Dedifferentiated amniotic fluid mesenchymal stem cell (primary cell): ENCODE measurements around the gene EPC2.
A peak's percentile ranks its signal among the peaks of the same experiment; 100 is the strongest.
"Not testable (repeated sequence)": the region's sequence is repeated elsewhere in the genome, so short reads cannot be mapped to it uniquely, and the experiment has no call there.

Experiments
- DNase-seq: peaks from one replicate; pipeline ENCODE4 v3.0.0-alpha.2; 2016; ENCODE audit errors: extremely low spot score

Gene EPC2

GRCh38 chr2:148721991-148722777 lies 77.6 kb downstream of the EPC2 start:
- peak; percentile 17 for DNase-seq

- no peak for DNase-seq
These were observed 81.0 kb downstream of the EPC2 start for GRCh38 chr2:148725564-148725963.

- no peak for DNase-seq
These were observed 81.7 kb downstream of the EPC2 start for GRCh38 chr2:148726228-148726627.

- DNase-seq, result no peak
These were observed 85.5 kb downstream of the EPC2 start for GRCh38 chr2:148730085-148730484.

DNA sequence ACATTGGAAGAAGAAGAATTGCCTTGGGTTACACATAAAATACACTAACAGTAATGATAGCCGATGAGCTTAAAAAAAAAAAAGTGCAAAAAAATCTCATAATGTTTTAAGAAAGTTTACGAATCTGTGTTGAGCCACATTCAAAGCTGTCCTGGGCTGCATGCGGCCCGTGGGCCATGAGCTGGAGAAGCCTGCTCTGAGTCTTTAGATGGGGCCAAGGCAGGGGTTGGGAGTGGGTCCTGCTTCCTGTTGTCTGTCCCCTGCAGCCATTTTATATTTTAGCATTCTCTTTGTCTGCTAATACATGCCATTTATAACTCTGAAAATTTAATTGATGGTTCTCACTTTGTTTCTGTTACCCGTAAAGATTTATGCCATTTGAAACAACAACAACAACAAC lies 93.2 kb downstream of the EPC2 start:
- DNase-seq, result no peak

GRCh38 chr2:148739454-148740105 lies 95.0 kb downstream of the EPC2 start:
- DNase-seq, result no peak

DNA sequence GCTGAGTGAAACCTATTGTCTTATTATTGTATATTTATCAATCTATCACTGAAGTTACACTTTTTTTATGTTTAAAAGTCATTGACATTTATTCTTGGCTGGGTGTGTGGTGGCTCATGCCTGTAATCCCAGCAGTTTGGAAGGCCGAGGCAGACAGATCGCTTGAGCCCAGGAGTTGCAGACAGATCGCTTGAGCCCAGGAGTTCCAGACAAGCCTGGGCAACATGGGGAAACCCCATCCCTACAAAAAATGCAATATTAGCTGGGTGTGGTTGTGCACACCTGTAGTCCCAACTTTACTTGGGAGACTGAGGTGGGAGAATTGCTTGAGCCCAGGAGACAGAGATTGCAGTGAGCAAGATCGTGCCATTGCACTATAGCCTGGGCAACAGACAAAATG lies 97.8 kb downstream of the EPC2 start:
- no peak for DNase-seq

DNA sequence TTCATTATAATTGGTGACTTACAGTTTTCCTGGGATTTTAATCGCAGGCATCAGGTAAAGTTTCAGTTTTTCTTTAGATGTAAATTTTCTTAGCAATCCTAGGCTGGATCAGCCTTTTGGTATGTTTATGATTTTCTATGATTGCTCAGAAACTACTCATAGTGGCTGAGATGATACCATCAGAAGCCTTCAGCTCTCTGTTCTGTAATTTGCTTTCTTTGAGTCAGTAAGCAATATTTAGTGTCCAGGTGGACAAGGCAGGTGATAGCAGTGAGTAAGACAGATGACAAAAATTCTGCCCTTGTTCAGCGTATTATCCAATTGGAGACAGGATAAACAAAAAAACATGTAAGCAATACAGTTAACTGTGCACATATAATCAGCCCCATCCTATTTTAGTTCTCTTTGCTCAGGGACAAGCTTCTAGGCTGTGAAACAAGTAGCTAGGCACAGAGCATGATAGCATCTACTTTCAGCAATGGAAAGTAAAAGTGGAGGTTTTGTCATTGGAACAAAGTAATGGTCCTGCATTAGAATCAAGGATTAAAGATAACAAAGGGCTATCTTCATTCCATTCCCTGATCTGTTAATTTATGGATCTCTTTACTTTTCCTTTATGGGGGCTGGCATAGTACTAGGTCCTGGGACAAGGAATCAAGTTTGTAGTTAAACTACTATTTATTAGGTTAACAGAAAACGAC lies 100.8 kb downstream of the EPC2 start:
- no peak for DNase-seq

DNA sequence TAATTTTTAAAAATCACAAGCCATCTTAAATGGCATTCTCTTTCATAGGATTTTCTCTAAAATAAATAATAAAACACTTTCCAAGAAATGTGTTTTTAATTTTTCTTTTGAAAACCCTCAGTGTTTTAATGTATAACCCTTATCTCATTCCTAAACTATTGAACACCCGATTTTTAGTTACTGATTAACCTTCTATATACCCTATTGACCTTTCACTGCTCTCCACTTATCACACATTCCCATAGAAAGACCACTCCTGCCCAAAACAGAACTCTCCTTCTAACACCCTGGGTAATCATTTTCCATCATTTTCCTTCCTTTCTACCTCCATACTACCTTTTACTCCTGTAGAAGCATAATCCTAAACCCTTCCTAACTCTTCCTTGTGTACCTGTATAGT lies 102.4 kb downstream of the EPC2 start:
- DNase-seq, result no peak

- no peak for DNase-seq
These were observed 107.4 kb downstream of the EPC2 start for GRCh38 chr2:148751907-148752306.

- DNase-seq, result no peak
These were observed 108.4 kb downstream of the EPC2 start for GRCh38 chr2:148752977-148753376.

GRCh38 chr2:148754864-148755263 lies 110.3 kb downstream of the EPC2 start:
- DNase-seq, result no peak

- no peak for DNase-seq
These were observed 111.9 kb downstream of the EPC2 start for GRCh38 chr2:148756292-148756975.

DNA sequence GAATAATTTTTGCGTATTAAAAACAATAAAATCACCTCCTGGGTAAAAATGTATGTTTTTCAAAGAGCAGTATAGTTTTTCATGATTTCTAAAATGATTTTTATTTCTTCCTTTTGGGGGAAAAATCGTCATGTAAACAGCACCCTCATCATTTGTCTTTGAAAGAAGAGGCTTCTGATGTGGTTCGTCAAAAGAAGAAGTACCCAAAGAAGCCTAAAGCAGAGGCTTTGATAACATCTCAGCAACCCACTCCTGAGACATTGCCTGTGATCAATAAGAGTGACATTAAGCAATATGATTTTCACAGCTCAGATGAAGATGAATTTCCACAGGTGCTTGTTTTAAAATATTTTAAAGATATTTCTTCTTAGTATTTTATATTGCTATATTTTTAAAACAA lies 120.3 kb downstream of the EPC2 start:
- no peak for DNase-seq

DNA sequence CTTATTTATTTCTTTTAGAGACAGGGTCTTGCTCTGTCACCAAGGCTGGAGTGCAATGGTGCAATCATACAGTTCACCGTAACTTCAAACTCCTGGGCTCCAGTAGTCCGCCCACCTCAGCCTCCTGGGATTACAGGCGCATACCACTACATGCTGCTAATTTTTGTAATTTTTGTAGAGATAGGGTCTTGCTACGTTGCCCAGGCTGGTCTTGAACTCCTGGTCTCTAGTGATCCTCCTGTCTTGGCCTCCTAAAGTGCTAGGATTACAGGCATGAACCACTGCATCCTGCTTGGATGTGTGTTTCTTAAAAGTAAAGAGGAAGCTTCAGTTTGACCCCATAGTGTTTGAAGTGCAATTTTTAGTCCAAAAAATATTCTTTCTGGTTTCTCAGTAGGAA lies 125.5 kb downstream of the EPC2 start:
- DNase-seq, result no peak

- no peak for DNase-seq
These were observed 137.0 kb downstream of the EPC2 start for GRCh38 chr2:148781544-148781943.

GRCh38 chr2:148789059-148789458 lies 144.5 kb downstream of the EPC2 start:
- DNase-seq, result no peak

- not testable (repeated sequence) for DNase-seq
These were observed 145.6 kb downstream of the EPC2 start for GRCh38 chr2:148790172-148790571.

DNA sequence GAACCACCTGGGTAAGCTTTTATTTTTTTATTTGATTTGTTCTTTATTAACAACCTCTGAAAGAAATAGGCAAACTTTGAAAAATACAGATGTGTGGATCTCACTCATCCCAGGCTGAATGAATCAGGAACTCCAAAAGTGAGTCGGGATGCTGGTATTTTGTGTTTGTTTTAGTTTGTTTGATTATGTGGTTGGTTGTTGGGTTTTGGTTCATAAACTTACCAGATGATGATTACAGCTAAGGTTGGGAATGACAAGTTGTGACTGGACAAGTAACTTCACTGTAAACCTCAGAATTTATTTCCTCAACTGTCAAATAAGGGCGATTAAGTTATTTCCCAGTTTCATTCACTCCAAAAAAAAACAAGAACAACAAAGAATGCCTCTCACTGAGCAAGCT lies 150.0 kb downstream of the EPC2 start:
- DNase-seq, result no peak

GRCh38 chr2:148796735-148797512 lies 152.4 kb downstream of the EPC2 start:
- DNase-seq, result no peak

DNA sequence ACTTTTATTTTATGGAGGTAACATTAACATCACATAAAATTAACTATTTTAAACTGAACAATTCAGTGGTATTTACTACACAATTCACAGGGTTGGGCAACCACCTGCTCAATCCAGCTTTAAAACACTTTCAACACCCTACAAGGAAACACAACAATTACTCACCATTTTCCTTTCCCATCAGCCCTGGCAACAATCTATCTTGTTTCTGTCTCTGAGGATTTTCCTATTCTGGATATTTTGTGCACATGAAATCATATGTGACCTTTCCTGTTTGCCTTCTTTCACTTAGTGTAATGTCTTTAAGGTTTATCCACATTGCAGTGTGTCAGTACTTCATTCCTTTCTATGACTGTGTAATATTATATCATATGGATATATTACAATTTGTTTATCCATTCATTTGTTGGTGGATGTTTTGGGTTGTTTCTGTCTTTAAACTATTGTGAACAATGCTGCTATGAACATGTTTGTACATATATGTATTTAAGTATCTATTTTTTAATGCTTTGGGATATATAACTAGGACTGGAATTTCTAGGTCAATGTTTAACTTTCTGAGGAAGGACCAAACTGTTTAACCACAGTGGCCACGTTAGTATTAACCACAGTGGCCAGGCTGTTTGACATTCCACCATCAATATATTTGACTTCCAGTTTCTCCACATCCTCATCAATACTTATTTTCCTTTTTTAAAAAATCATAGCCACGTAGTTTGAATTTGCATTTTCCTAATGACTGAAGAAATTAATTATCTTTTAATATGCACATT lies 158.1 kb downstream of the EPC2 start:
- no peak for DNase-seq
